Embryonic facial prominence (tissue), 1 donor: ENCODE measurements around the gene OPA3.

ENCODE experiments used
- DNase-seq: peaks from one replicate; pipeline ENCODE4 v3.0.0-alpha.2; 2016; ENCODE audit errors: extremely low spot score

OPA3 gene

DNA sequence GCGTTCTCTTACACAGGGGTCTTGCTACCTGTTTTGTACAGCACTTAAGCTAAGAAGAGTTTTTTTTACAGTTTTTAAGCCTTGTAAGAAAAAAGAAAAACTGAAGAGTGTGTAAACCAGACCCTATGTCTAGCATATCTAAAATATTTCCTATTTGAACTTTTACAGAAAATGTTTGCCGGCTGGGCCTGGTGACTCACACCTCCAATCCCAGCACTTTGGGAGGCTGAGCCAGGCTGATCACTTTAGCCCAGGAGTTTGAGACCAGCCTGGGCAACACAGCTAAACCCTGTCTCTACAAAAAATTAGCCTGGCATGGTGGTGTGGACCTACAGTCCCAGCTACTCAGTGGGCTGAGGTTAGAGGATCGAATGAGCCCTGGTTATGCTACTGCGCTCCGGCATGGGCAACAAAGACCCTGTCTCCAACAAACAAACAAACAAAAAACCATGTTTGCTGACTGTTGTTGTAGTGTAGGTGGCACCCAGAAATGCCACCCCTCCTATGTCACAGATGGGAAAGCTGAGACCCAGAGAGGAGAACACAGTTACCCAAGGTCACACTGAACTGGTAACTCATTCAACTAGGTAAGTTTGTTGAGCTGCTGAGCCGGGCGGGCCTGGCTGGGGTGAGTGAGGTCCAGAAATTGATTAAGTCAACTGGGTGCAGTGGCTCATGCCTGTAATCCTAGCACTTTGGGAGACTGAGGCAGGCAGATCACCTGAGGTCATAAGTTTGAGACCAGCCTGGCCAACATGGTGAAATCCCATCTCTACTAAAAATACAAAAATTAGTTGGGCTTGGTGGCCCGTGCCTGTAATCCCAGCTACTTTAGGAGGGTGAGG, 79.2 kb downstream of the OPA3 start:
- no peak for DNase-seq

DNA sequence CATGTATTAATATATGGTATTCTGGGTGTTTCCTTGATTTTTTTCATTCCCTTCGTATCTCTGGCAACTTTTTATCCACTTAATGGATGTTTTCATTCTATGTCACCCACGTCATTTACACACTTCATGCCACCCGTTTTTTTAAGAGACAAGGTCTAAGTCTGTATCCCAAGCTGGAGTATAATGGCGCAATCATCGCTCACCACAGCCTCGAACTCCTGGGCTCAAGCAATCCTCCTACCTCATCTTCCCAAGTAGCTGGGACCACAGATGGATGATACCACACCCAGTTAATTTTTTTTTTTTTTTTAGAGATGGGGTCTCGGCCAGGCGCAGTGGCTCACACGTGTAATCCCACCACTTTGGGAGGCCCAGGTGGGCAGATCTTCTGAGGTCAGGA, 80.7 kb downstream of the OPA3 start:
- no peak for DNase-seq

DNA sequence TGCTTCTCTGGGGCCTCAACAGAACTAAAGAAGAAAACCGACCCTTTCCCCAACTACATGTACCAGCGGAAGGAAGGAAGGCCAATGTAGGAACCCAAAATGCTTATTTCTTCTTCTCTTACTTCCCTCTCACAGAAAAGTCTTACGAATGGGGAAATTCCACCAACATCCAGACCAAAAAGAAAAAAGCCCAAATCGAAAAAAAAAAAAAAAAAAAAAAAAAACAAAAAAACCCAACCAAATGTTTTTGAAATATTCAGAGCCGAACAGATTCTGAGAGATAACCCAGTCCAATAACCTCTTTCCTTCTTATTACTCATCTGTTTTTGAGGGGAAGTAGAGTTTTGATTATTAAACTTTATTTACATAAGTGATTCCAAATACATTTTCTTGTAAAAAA, 82.5 kb downstream of the OPA3 start:
- DNase-seq = no peak

DNA sequence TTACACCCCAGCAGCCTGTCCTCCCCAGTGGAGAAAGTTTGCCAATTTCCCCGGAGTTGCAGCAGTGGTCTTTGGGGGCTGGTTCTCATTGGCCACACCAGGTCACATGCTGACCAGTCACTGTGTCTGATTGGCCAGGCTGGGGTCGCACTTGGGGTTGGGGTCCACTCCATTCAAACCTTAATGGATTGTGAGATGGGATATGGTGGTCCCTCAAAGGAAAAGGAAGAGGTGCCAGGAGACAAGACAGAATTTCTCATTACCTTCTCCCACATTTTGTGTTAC, 82.9 kb downstream of the OPA3 start:
- no peak for DNase-seq

DNA sequence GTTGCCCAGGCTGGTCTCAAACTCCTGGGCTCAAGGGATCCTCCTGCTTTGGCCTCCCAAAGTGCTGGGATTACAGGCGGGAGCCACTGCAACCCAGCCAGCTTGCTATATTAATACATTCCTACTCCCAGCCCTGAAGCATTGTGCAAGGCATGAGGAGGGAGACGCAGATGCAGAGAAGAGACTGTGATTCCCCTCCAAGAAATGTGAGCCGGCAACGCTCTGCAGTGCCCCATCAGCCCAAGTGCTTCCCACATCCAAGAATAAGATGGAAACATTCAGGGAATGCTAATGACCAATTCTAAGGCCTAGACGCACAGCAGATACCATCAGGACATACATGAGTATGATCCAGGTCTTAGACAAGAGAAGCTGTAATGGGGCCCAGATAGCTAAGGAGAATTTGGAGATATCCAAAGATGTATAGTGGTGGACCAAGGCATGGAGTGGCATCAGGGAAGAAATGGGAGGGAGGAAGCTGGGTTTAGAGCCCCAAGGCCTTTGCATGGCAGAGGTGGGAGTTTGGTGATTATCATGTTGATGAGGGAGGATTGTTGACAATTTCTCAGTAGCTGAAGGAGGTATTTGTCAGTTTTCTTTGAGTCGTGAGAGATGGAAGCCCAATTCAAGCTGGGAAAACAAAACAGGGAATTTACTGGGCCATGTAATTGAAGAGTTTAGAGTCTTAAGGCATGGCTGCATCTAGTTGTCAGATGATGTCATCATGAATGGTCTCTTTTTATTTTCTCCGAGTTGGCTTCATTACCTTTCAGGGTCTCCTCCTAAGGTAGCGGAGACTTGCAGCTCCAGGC, 83.5 kb downstream of the OPA3 start:
- DNase-seq = no peak

DNA sequence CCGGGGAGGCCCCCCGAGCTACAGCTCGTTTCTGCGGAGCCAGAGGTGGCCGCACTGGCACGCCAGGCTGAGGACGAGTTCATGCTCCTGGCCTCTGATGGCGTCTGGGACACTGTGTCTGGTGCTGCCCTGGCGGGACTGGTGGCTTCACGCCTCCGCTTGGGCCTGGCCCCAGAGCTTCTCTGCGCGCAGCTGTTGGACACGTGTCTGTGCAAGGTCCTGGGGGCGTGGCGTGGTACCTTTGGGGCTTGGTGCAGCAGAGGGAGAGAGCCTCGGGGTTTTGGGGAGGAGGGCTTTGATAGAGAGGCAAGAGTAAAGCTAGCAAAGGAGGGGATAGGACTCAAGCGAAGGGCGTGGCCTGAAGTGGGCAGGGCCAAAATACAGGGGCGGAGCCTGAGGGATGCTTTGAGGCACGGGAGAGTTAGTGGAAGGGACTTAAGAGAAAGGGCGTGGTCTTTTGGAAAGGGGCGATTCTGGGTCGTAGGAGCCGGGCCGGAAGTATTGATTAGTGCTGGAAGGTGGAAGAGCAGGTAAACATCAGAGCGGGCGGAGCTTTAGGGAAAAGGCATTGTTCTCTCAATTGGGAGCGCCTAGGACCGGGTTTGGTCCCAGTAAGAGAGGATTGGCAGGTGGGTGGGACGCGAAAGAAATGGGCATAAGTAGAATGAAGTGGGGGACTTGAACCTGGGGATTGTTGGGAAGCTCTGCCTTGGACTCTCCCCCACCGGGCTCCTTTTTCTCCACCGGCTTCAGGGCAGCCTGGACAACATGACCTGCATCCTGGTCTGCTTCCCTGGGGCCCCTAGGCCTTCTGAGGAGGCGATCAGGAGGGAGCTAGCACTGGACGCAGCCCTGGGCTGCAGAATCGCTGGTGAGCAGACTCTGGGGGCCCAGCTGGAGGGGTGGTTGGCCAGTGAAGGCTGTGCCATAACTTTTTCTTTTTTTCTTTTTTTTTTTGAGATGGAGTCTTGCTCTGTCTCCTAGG, 85.1 kb downstream of the OPA3 start:
- DNase-seq = no peak

DNA sequence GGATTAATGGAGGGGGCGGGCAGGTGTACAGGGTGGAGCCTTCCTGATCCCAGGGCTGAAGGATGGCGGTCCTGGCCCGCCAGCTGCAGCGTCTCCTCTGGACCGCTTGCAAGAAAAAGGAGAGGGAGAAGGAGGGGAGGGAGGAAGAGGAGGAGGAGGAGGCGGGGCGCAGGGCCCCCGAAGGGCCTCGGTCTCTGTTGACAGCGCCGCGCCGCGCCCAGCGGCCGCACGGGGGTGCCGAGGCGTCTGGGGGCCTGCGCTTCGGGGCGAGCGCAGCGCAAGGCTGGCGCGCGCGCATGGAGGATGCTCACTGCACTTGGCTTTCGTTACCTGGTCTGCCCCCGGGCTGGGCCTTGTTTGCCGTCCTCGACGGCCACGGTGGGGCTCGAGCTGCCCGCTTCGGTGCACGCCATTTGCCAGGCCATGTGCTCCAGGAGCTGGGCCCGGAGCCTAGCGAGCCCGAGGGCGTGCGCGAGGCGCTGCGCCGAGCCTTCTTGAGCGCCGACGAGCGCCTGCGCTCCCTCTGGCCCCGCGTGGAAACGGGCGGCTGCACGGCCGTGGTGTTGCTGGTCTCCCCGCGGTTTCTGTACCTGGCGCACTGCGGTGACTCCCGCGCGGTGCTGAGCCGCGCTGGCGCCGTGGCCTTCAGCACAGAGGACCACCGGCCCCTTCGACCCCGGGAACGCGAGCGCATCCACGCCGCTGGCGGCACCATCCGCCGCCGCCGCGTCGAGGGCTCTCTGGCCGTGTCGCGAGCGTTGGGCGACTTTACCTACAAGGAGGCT, 86.0 kb downstream of the OPA3 start, which contains the start of gene PPM1N:
Gene PPM1N, plus strand, starts transcription at position 33 of the 785 bp plus-strand sequence. Its CDS starts 30 bp downstream, at position 63.
- no peak for DNase-seq

DNA sequence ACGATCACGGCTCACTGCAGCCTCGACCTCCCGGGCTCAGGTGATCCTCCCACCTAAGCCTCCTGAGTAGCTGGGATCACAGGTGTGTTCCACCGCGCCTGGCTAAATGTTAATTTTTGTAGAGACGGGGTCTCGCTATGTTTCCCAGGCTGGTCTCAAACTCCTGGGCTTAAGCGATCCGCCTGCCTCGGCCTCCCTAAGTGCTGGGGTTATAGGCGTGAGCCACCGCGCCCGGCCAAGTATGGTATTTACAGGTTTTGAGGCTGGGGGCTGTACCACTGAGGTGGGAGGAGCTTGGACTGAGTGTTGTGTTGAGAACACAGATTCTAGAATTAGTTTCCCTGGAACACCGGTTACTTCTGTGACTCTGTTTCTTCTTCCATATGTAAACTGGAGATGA, 86.8 kb downstream of the OPA3 start:
- no peak for DNase-seq

DNA sequence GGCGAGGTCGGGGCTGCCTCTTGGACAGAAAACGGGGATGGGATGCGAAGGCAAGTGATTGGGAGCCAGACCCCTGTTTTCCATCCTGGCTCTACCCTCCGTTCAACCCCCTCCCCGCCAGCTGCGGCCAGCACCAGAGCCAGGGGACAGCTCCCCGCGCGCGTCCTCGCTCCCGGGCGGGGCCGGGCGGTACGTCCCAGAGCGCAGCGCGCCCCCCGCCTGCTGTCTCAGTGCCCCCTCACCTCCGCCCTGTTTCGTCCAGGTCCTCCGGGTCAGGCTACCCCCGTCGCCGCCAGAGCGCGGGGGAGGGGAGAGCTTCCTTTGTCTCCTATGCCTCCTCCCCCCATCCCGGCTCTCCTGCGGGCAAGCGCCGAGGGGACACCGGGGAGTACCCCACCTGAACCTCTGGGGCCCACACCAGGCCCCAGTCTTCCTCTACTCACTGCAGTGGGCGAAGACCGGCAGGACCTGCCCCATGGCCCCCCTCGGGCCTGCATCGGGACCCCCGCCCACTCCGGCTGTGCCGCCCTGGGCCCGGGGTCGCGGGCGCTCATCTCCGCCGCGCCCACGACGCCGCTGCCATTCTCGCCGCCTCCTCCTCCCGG, 88.2 kb downstream of the OPA3 start:
- DNase-seq = no peak

DNA sequence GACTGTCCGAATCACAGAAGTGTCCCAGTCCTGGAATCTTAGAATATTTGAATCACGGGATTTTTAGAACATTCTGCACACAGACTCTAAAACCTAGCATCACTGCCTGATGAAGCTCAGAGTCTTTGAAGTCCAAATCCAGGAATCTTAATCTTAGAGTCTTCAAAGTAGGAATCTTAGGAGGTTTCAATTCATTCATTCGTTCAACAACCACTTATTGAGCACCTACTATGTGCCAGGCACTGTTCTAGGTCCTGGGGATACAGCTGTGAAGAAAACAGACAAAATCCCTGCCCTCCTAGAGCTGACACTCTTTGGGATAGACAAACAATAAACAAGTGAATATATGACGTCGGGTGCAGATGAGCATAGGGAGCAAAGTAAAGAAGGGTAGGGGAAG, 89.4 kb downstream of the OPA3 start:
- no peak for DNase-seq

DNA sequence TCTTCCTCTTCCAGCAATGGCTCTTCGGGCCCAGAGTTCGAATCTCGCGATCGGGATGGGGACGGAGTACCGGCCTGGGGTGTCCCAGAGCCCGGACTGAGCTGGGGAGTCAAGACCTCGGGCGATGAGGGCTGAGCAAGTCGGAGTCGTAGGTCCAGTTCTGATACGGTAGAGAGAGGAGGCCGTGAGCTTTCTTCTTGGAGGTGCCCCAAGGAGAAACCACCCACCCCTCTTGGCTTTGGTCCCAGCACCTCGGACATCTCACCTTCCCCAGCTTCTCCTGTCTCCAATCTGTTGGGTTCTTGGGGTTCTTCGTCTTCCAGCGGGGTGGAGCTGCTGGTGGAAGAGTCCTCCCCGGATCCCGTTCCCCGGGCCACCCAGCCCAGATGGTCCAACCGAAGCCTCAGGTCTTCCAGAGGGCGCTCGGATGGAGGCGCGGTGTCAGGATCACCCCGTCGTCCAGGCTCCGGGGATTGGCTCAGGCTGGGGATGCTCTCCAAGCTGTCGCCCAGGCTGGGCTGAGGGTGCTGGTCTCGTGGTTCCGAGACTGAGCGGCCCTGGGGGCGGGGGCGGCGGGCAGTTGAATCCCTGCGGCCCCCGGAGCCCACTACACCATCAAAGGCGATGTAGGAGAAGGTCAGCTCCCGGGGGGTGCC, 90.2 kb downstream of the OPA3 start:
- DNase-seq = no peak

DNA sequence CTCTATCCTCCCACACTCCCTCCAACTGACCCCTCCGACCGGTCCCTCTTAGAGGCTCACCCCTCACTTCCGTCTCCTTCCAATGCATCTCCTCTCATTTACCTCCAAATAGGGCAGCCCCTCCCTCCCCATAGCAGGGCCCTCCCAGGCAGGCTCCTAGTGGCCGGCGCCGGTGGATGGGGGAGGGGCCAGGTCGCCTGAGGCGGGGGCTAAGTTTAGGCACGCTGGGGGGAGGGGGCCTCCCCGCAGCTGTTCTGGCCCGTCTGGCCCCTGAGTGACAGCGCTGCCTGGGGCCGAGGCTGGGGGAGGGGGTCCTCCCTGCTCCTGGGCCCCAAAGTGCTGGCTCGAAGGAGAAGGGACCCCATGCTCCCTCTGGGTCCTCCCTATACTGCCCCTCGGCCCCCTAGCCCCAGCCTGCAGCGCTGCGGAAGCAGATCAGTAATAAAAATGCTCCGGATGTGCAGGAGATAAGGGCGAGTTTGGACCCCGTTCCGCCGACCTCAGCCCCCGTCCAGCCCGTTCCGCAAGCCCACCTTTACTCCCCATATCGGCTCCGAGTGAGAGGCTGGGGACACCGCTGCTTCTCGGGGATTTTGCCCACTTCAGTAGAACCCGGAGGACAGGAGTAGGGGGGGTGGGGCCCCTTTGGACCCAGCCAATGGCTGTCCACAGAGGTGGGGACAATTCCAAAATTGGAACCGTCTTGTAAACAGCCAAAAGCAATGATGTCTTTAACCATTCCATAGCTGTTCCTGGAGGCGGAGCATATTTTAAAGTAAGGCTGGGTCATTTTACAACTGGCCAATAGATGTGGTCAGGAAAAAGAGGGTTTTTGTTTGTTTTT, 91.8 kb downstream of the OPA3 start:
- DNase-seq = no peak

DNA sequence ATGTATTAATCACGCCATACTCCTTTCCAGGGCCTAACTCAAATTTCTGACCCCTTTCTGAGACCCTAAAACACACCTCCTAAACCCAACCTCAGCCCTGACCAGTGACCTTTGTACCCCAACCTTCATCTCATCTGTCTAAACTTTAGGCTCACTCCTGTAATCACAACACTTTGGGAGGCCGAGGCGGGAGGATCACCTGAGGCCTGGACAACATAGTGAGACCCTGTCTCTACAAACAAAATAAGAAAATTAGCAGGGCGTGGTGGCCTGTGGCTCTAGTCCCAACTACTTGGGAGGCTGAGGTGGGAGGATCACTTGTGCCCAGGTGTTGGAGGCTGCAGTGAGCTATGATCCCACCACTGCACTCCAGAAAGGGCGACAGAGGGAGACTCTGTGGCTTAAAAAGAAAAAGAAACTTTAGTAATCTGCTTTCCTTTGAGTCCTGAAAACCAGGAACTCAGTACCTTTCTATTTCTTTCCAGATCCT, 92.4 kb downstream of the OPA3 start:
- DNase-seq = no peak

DNA sequence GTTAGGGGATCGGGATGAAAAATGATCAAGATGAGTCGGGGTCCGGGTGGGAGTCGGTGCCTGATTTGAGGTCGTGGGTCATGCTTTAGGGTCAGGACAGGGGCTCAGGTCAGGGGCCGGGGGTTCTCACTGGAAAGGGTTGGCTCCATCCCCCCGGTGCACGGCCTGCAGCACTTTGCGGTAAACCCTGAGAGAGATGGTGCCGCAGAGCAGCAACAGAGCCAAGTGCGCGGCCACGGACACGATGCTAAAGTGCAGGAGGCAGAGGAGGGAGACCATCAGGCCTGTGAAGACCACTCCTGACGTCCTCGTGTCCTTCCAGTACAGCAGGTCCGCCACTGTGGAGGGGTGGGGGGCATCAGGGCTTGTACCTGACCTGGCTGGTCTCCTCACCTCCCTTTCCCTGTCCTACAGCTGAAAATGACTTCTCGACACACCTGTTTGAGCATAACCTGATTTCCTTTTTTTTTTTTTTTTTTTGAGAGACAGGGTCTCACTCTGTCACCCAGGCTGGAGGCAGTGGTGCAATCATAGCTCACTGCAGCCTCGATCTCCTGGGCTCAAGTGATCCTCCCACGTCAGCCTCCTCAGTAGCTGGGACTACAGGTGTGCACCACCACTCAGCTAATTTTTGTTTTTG, 95.3 kb downstream of the OPA3 start:
- no peak for DNase-seq

DNA sequence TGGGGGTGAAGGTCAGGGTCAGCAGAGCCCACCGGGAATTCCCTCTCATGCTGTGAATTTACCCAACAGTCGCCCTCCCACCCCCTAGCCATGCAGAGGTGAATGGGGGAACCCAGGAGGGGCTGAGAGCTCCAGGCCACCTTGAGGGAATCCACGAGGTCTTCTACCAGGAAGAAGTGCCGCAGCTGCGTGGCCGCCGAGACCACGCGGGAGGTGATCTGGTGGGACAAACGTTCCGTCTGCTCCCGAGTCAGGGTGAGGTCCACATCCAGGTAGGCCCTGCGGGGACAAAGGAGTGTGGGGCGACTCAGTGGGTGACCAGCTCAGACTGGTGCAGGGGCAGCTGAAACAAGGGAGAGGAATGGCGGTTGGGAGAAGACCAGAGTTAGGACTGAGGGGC, 95.9 kb downstream of the OPA3 start:
- DNase-seq = no peak

DNA sequence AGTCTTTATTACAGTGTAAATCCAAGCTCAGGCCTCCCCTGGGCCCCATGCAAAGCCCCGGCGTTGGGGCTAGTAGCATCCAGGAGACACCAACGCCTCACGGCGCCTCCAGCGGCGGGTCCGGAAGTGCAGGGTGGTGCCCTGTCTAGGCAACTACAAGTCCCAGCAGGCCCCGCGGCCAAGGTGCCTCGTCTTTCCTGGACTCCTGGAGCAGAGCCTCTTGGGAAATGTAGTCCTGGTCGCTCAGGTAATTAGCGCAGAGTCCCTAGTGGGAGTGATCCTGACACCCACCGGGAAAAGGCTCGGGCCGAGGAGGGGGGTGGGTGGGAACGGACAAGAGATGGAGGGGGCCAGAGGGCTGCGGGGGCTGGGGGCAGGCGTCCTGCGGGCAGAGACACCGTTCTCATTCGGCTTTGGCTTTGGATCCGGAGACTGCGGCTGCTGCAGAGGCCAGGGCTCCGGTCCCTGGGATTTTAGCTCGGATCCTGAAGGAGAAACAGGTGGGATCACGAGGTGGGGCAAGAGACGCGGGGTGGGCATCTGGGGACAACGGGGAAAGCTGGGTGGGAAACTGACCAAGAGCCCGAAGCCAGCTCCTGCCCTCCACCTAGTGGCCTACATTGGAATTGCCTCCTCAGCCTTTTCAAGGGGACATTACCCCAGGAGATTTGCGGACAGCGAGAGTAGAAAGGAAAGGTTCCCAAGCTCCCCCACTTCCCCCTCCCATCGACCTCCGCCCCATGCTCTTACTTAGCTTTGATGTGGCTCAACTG, 99.1 kb downstream of the OPA3 start:
- peak; percentile 86 for DNase-seq

DNA sequence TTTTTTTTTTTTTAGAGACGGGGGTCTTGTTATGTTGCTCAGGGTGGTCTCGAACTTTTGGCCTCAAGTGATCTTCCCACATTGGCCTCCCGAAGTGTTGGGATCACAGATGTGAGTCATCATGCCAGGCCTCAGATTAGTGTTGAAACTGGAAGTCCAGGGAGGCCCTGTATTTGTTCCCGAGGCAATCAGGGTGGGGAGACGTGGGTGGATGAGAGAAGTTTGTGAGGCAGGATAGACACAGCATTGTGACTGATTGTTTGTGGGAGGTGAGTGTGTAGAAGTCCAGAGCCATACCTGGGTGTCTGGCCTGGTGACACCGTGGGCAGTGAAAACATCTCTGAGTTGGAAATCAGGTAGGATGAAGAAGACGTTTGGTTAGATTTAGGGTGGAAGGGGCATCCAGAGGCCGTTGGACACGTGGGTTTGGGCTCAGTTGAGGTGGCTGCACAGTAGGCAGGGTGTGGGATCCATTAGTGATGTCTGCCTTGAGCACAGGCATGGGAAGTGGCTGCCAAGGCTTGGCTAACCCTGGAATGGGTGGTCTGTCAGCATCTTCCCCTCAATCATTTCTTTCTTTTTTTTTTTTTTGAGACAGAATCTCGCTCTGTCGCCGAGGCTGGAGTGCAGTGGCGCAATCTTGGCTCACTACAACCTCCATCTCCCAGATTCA, 100.2 kb downstream of the OPA3 start:
- DNase-seq = no peak
